ENCODE results near the gene GALNT14.

Gene GALNT14

DNA sequence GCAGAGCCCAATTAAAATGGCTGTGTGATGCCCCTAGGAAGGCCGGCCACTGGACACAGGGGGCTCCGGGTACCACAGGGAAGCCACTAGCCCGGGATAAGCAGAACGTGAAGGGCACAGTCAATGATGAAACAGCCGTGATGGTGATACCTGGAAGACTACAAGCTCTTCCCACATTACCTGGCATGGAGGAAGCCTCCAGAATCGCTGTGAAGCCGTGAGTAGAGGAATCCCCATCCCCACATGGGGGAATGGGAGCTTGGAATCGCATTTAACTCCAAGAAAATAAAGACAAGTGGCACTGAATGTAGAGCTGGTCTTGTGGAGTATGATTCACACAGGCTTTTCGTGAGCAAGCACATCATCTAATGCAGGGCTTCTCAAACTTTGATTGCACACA lies 16.1 kb downstream of the GALNT14 start:
- no peaks in the 10 kb centered on the region for H3K79me2 ChIP-seq (ENCODE audit: insufficient read depth, low read length)
- H3K4me2 ChIP-seq (ENCODE audit: low read depth, low read length, poor library complexity, severe bottlenecking), result no peak overlapping the region

GRCh38 chr2:31113765-31114164 lies 24.5 kb downstream of the GALNT14 start:
- Histone ChIP-seq H3K36me3 (ENCODE audit: insufficient read depth, low read length) (no peaks in the 10 kb centered on the region), H3F3A (ENCODE audit: low read depth) (no peaks in the 10 kb centered on the region), H2AFZ (ENCODE audit: low read length) (no peak overlapping the region), H3K4me3 (ENCODE audit: low read length, poor library complexity, severe bottlenecking) (no peak overlapping the region), H3K27me3 (ENCODE audit: insufficient read depth, low read length, poor library complexity, severe bottlenecking) (no peaks in the 10 kb centered on the region), H3K79me2 (ENCODE audit: insufficient read depth, low read length) (no peaks in the 10 kb centered on the region), H3K9me2 (replicated peaks; ENCODE audit: low read depth, low read length) (no peaks in the 10 kb centered on the region), H3K9ac (ENCODE audit: low read depth, low read length, poor library complexity, severe bottlenecking) (no peak overlapping the region), H3K9me3 (ENCODE audit: insufficient read depth, low read depth, low read length) (no peaks in the 10 kb centered on the region), H4K20me1 (ENCODE audit: insufficient read depth, low read length, poor library complexity, severe bottlenecking) (no peaks in the 10 kb centered on the region), H3K4me2 (ENCODE audit: low read depth, low read length, poor library complexity, severe bottlenecking) (no peak overlapping the region), H3K4me1 (ENCODE audit: insufficient read depth, low read length, poor library complexity, severe bottlenecking) (no peaks in the 10 kb centered on the region)
- no peak for TF ChIP-seq EZH2phosphoT487 (IDR thresholded peaks at IDR 0.05; ENCODE audit: borderline replicate concordance)
- TF ChIP-seq, protein P1, sequence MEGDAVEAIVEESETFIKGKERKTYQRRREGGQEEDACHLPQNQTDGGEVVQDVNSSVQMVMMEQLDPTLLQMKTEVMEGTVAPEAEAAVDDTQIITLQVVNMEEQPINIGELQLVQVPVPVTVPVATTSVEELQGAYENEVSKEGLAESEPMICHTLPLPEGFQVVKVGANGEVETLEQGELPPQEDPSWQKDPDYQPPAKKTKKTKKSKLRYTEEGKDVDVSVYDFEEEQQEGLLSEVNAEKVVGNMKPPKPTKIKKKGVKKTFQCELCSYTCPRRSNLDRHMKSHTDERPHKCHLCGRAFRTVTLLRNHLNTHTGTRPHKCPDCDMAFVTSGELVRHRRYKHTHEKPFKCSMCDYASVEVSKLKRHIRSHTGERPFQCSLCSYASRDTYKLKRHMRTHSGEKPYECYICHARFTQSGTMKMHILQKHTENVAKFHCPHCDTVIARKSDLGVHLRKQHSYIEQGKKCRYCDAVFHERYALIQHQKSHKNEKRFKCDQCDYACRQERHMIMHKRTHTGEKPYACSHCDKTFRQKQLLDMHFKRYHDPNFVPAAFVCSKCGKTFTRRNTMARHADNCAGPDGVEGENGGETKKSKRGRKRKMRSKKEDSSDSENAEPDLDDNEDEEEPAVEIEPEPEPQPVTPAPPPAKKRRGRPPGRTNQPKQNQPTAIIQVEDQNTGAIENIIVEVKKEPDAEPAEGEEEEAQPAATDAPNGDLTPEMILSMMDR (conservative IDR thresholded peaks at IDR 0.05; ENCODE audit: low read length), result no peak

More for the DNA sequence above, 16.1 kb downstream of the GALNT14 start:
- H3K9me3 ChIP-seq (ENCODE audit: insufficient read depth, low read depth, low read length), result no peaks in the 10 kb centered on the region
- H3K9me2 ChIP-seq (replicated peaks; ENCODE audit: low read depth, low read length), result no peaks in the 10 kb centered on the region
- no peak for TF ChIP-seq EZH2phosphoT487 (IDR thresholded peaks at IDR 0.05; ENCODE audit: borderline replicate concordance)
- TF ChIP-seq, protein P1 (conservative IDR thresholded peaks at IDR 0.05; ENCODE audit: low read length), result no peak
- no peaks in the 10 kb centered on the region for H4K20me1 ChIP-seq (ENCODE audit: insufficient read depth, low read length, poor library complexity, severe bottlenecking)
- no peaks in the 10 kb centered on the region for H3K36me3 ChIP-seq (ENCODE audit: insufficient read depth, low read length)
- no peaks in the 10 kb centered on the region for H3K4me1 ChIP-seq (ENCODE audit: insufficient read depth, low read length, poor library complexity, severe bottlenecking)
- no peak overlapping the region for H3K9ac ChIP-seq (ENCODE audit: low read depth, low read length, poor library complexity, severe bottlenecking)
- H3K4me3 ChIP-seq (ENCODE audit: low read length, poor library complexity, severe bottlenecking), result no peak overlapping the region
- H3K27me3 ChIP-seq (ENCODE audit: insufficient read depth, low read length, poor library complexity, severe bottlenecking), result no peaks in the 10 kb centered on the region
- no peaks in the 10 kb centered on the region for H3F3A ChIP-seq (ENCODE audit: low read depth)
- H2AFZ ChIP-seq (ENCODE audit: low read length), result no peak overlapping the region

GRCh38 chr2:31112544-31112943 lies 25.7 kb downstream of the GALNT14 start:
- H3K79me2 ChIP-seq (ENCODE audit: insufficient read depth, low read length), result no peaks in the 10 kb centered on the region
- H3F3A ChIP-seq (ENCODE audit: low read depth), result no peaks in the 10 kb centered on the region
- H3K4me2 ChIP-seq (ENCODE audit: low read depth, low read length, poor library complexity, severe bottlenecking), result no peak overlapping the region
- H3K4me3 ChIP-seq (ENCODE audit: low read length, poor library complexity, severe bottlenecking), result no peak overlapping the region
- H4K20me1 ChIP-seq (ENCODE audit: insufficient read depth, low read length, poor library complexity, severe bottlenecking), result no peaks in the 10 kb centered on the region
- H3K9me3 ChIP-seq (ENCODE audit: insufficient read depth, low read depth, low read length), result no peaks in the 10 kb centered on the region
- no peaks in the 10 kb centered on the region for H3K9me2 ChIP-seq (replicated peaks; ENCODE audit: low read depth, low read length)
- no peaks in the 10 kb centered on the region for H3K36me3 ChIP-seq (ENCODE audit: insufficient read depth, low read length)
- no peaks in the 10 kb centered on the region for H3K4me1 ChIP-seq (ENCODE audit: insufficient read depth, low read length, poor library complexity, severe bottlenecking)
- no peak overlapping the region for H3K9ac ChIP-seq (ENCODE audit: low read depth, low read length, poor library complexity, severe bottlenecking)
- no peaks in the 10 kb centered on the region for H3K27me3 ChIP-seq (ENCODE audit: insufficient read depth, low read length, poor library complexity, severe bottlenecking)
- no peak overlapping the region for H2AFZ ChIP-seq (ENCODE audit: low read length)
- TF ChIP-seq, protein P1 (conservative IDR thresholded peaks at IDR 0.05; ENCODE audit: low read length), result no peak
- no peak for TF ChIP-seq EZH2phosphoT487 (IDR thresholded peaks at IDR 0.05; ENCODE audit: borderline replicate concordance)
